WTC11 (cell line): ENCODE results near the gene GPC5. TPM values are rescaled to one million over a fixed set of nuclear protein-coding genes. Genes with fewer than 3 reads are reported as not detected.

ENCODE experiments used
- ATAC-seq: fragments of 200-7000 bp; cut with Tn5 transposase; 2 replicates; pipeline ENCODE4 v1.10.0; 2021; ENCODE audit warnings: mild to moderate bottlenecking, moderate library complexity
- CTCF ChIA-PET: fragments of 300-600 bp; sonication (Branson Sonifier 250); formaldehyde crosslinking; loops from one replicate; lab custom pipeline; 2021; ENCODE audit warnings: antibody characterized with exemption; lab: Charles Lee
- POLR2A ChIA-PET: fragments of 350-600 bp; sonication (Branson Sonifier 250); formaldehyde crosslinking; loops from one replicate; lab custom pipeline; 2021; ENCODE audit warnings: antibody characterized with exemption; lab: Charles Lee
- DNase-seq: peaks from one replicate; pipeline ENCODE4 v3.0.0; 2021; ENCODE audit warnings: low spot score
- H3K27ac Mint-ChIP-seq: 2 replicates; pipeline ENCODE4 v1.8.0; 2021; ENCODE audit warnings: mixed read lengths
- H3K27me3 Mint-ChIP-seq: 2 replicates; pipeline ENCODE4 v1.8.0; 2021; ENCODE audit warnings: low read depth, mild to moderate bottlenecking, moderate library complexity, mixed read lengths
- H3K36me3 Mint-ChIP-seq: 2 replicates; pipeline ENCODE4 v1.8.0; 2021; ENCODE audit warnings: mixed read lengths
- H3K4me1 Mint-ChIP-seq: 2 replicates; pipeline ENCODE4 v1.8.0; 2022; ENCODE audit warnings: mixed read lengths
- H3K4me3 Mint-ChIP-seq: 2 replicates; pipeline ENCODE4 v1.8.0; 2021; ENCODE audit warnings: mild to moderate bottlenecking, moderate library complexity, mixed read lengths
- H3K9me3 Mint-ChIP-seq: 2 replicates; pipeline ENCODE4 v1.8.0; 2021; ENCODE audit warnings: mixed read lengths
- ELF4 ChIP-seq: sonication (generic); formaldehyde crosslinking; IDR thresholded peaks from 2 replicates; pipeline ENCODE4 v1.8.1; 2022; ENCODE audit warnings: low read depth, mild to moderate bottlenecking, moderate library complexity, missing genetic modification reagents
- FOXJ3 ChIP-seq: sonication (generic); formaldehyde crosslinking; IDR thresholded peaks from 2 replicates; pipeline ENCODE4 v1.9.0; 2021; ENCODE audit warnings: missing genetic modification reagents, mild to moderate bottlenecking, borderline replicate concordance
- GTF2I ChIP-seq: fragments of 250-450 bp; sonication (Bioruptor Pico); conservative IDR thresholded peaks from 2 replicates; pipeline ENCODE4 v1.4.0; 2021; ENCODE audit warnings: mild to moderate bottlenecking
- NFATC4 ChIP-seq: fragments of 250-450 bp; sonication (Bioruptor Pico); IDR thresholded peaks from 2 replicates; pipeline ENCODE4 v1.9.0; 2021; ENCODE audit warnings: mild to moderate bottlenecking
- NFYB ChIP-seq: sonication (generic); formaldehyde crosslinking; conservative IDR thresholded peaks from 2 replicates; pipeline ENCODE4 v1.8.0; 2022; ENCODE audit warnings: low read depth, missing genetic modification reagents
- PRDM15 ChIP-seq: sonication (generic); formaldehyde crosslinking; IDR thresholded peaks from 2 replicates; pipeline ENCODE4 v1.8.0; 2022; ENCODE audit warnings: missing genetic modification reagents
- PREB ChIP-seq: sonication (generic); formaldehyde crosslinking; IDR thresholded peaks from 2 replicates; pipeline ENCODE4 v1.8.1; 2022; ENCODE audit warnings: mild to moderate bottlenecking, missing genetic modification reagents, moderate library complexity, borderline replicate concordance
- RELA ChIP-seq: sonication (generic); formaldehyde crosslinking; IDR thresholded peaks from 2 replicates; pipeline ENCODE4 v1.8.1; 2022; ENCODE audit warnings: missing genetic modification reagents, mild to moderate bottlenecking, borderline replicate concordance
- SOX15 ChIP-seq: fragments of 250-450 bp; sonication (Bioruptor Pico); IDR thresholded peaks from 2 replicates; pipeline ENCODE4 v1.9.0; 2021; ENCODE audit warnings: mild to moderate bottlenecking
- ZMAT4 ChIP-seq: fragments of 250-450 bp; sonication (Bioruptor Pico); IDR thresholded peaks from 2 replicates; pipeline ENCODE4 v1.9.0; 2021; ENCODE audit warnings: mild to moderate bottlenecking
- ZNF423 ChIP-seq: fragments of 250-450 bp; sonication (Bioruptor Pico); IDR thresholded peaks from 2 replicates; pipeline ENCODE4 v2.1.2; 2022; ENCODE audit warnings: mild to moderate bottlenecking, moderate library complexity
- total RNA-seq: library from RNA; stranded (reverse); gene quantifications from 3 replicates; pipeline ENCODE4 v1.2.3, GENCODE V29; 2021
- TF ChIP-seq, protein P1 (sequence below): sonication (generic); formaldehyde crosslinking; IDR thresholded peaks from 2 replicates; pipeline ENCODE4 v1.8.1; 2022; ENCODE audit warnings: mild to moderate bottlenecking, moderate library complexity, missing genetic modification reagents
- TF ChIP-seq, protein P2 (sequence below): fragments of 250-450 bp; sonication (Bioruptor Pico); conservative IDR thresholded peaks from 2 replicates; pipeline ENCODE4 v1.9.0; 2021; ENCODE audit warnings: mild to moderate bottlenecking
- TF ChIP-seq, protein P3 (sequence below): sonication (generic); formaldehyde crosslinking; IDR thresholded peaks from 2 replicates; pipeline ENCODE4 v1.8.1; 2022; ENCODE audit warnings: missing genetic modification reagents, borderline replicate concordance
- TF ChIP-seq, protein P4 (sequence below): sonication (generic); formaldehyde crosslinking; IDR thresholded peaks from 2 replicates; pipeline ENCODE4 v1.8.1; 2023; ENCODE audit warnings: mild to moderate bottlenecking, missing genetic modification reagents, borderline replicate concordance

Gene GPC5
- total RNA-seq, 1 experiment from 2014 or later: 0.46 TPM

DNA sequence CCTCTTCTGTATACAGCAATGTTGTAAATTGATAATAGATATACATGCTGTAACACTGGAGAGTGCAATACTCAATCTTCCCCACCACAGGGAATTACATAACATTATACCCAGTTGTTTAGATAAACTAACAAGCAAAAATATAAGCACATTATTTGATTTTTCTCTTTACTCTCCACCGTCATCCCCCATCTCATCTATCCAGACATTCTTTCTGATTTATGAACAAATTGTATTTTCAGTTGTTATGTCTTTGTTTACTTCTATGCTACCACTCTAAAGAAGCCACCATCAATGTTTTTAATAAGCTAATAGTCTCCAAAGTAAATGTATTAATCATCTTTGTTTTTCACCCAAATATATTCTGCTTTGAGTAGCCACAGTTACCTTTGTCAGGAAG, 1337.5 kb downstream of the GPC5 start:
- H3K27ac Mint-ChIP-seq: no peak overlapping the region
- no peaks in the 10 kb centered on the region for H3K27me3 Mint-ChIP-seq
- no peaks in the 10 kb centered on the region for H3K36me3 Mint-ChIP-seq
- no peak for DNase-seq
- no peak overlapping the region for H3K4me3 Mint-ChIP-seq
- CTCF ChIA-PET: no interaction called here
- H3K9me3 Mint-ChIP-seq: peaks cover 6% of the 10 kb centered on the region; the same call in 1 of the 2 replicates
- ATAC-seq: no peak
- POLR2A ChIA-PET: no interaction called here
- TF ChIP-seq, protein P1, sequence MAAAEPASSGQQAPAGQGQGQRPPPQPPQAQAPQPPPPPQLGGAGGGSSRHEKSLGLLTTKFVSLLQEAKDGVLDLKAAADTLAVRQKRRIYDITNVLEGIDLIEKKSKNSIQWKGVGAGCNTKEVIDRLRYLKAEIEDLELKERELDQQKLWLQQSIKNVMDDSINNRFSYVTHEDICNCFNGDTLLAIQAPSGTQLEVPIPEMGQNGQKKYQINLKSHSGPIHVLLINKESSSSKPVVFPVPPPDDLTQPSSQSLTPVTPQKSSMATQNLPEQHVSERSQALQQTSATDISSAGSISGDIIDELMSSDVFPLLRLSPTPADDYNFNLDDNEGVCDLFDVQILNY (CRISPR knock-in tag): no peak
- TF ChIP-seq ZMAT4 (CRISPR knock-in tag): no peak
- no peak for TF ChIP-seq ZNF423 (CRISPR knock-in tag)
- TF ChIP-seq PREB (CRISPR knock-in tag): no peak
- no peak for TF ChIP-seq RELA
- no peak for TF ChIP-seq SOX15 (CRISPR knock-in tag)
- TF ChIP-seq, protein P2, sequence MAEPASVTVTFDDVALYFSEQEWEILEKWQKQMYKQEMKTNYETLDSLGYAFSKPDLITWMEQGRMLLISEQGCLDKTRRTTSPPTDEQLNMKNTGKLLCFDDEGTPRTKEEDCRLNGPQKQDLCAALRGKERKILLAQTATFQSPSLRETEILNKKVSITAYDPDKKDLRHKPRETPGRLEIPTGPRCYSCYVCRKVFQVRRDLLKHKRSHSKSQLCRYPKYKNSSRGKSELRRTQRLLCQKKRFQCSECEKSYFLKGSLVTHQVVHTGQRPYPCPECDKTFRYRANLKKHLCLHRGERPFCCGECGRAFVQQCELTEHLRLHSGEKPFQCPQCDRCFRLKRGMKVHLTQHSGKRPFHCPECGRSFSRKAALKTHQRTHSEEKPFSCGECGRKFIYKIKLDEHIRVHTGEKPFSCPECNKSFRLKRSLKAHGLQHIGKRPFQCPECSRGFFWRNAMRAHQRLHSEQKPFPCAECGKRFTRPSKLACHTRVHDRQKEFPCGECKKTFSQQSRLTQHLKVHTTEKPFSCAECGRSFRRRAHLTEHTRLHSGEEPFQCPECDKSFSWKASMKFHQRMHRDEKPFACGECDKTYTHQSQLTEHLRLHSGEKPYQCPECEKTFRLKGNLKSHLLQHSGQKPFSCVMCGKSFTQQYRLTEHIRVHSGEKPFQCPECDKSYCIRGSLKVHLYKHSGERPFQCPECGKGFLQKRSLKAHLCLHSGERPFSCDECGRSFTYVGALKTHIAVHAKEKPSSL (CRISPR knock-in tag): no peak
- TF ChIP-seq ELF4 (CRISPR knock-in tag): no peak
- no peak for TF ChIP-seq NFATC4 (CRISPR knock-in tag)
- TF ChIP-seq, protein P3, sequence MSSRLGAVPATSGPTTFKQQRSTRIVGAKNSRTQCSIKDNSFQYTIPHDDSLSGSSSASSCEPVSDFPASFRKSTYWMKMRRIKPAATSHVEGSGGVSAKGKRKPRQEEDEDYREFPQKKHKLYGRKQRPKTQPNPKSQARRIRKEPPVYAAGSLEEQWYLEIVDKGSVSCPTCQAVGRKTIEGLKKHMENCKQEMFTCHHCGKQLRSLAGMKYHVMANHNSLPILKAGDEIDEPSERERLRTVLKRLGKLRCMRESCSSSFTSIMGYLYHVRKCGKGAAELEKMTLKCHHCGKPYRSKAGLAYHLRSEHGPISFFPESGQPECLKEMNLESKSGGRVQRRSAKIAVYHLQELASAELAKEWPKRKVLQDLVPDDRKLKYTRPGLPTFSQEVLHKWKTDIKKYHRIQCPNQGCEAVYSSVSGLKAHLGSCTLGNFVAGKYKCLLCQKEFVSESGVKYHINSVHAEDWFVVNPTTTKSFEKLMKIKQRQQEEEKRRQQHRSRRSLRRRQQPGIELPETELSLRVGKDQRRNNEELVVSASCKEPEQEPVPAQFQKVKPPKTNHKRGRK (CRISPR knock-in tag): no peak
- TF ChIP-seq NFYB: no peak
- TF ChIP-seq GTF2I (CRISPR knock-in tag): no peak
- TF ChIP-seq FOXJ3 (CRISPR knock-in tag): no peak
- TF ChIP-seq PRDM15 (CRISPR knock-in tag): no peak
- TF ChIP-seq, protein P4, sequence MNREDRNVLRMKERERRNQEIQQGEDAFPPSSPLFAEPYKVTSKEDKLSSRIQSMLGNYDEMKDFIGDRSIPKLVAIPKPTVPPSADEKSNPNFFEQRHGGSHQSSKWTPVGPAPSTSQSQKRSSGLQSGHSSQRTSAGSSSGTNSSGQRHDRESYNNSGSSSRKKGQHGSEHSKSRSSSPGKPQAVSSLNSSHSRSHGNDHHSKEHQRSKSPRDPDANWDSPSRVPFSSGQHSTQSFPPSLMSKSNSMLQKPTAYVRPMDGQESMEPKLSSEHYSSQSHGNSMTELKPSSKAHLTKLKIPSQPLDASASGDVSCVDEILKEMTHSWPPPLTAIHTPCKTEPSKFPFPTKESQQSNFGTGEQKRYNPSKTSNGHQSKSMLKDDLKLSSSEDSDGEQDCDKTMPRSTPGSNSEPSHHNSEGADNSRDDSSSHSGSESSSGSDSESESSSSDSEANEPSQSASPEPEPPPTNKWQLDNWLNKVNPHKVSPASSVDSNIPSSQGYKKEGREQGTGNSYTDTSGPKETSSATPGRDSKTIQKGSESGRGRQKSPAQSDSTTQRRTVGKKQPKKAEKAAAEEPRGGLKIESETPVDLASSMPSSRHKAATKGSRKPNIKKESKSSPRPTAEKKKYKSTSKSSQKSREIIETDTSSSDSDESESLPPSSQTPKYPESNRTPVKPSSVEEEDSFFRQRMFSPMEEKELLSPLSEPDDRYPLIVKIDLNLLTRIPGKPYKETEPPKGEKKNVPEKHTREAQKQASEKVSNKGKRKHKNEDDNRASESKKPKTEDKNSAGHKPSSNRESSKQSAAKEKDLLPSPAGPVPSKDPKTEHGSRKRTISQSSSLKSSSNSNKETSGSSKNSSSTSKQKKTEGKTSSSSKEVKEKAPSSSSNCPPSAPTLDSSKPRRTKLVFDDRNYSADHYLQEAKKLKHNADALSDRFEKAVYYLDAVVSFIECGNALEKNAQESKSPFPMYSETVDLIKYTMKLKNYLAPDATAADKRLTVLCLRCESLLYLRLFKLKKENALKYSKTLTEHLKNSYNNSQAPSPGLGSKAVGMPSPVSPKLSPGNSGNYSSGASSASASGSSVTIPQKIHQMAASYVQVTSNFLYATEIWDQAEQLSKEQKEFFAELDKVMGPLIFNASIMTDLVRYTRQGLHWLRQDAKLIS (CRISPR knock-in tag): no peak
- no peaks in the 10 kb centered on the region for H3K4me1 Mint-ChIP-seq
